SK-N-SH (cell line): ENCODE results near the gene LIPT1. TPM values are rescaled to one million over a fixed set of nuclear protein-coding genes. Genes with fewer than 3 reads are reported as not detected.
"Not testable (repeated sequence)": the region's sequence is repeated elsewhere in the genome, so short reads cannot be mapped to it uniquely, and the experiment has no call there.

Experiments
- CTCF ChIA-PET: fragments of 300-600, 350-600 bp; formaldehyde crosslinking; extraction: SDS; loops from one replicate; lab custom pipeline; 2021; lab: Yijun Ruan, JAX
- POLR2A ChIA-PET: fragments of 350-600 bp; sonication (Branson Sonifier 250); formaldehyde crosslinking; extraction: SDS; loops from one replicate; lab custom pipeline; 2020; ENCODE audit warnings: antibody characterized with exemption, inconsistent platforms; lab: Yijun Ruan, JAX
- DNase-seq: peaks from one replicate; pipeline ENCODE4 v3.0.0; 2012
- H2AFZ ChIP-seq: fragments of 200-600 bp; sonication (generic); 2 replicates; pipeline ENCODE4 v1.8.1; 2016; ENCODE audit warnings: antibody characterized with exemption, mild to moderate bottlenecking, low read depth
- H3F3A ChIP-seq: fragments of 200-600 bp; sonication (generic); replicated peaks from 2 replicates; pipeline ENCODE3; 2016; ENCODE audit warnings: antibody characterized with exemption, mild to moderate bottlenecking; ENCODE audit not compliant: insufficient read depth
- H3K27ac ChIP-seq, 2 experiments: fragments of 200-500 bp in 1 of 2; fragments of 200-600 bp in 1 of 2; sonication (Bioruptor generic) in 1 of 2; sonication (generic), shearing (Covaris generic) in 1 of 2; 2 replicates each; pipeline versions ENCODE4 v1.5.1 to v1.6.1; 2014 to 2016; ENCODE audit warnings: low read depth in 2 of 2, inconsistent platforms in 1 of 2, low read length in 1 of 2, mild to moderate bottlenecking in 1 of 2, mixed read lengths in 1 of 2
- H3K27me3 ChIP-seq: fragments of 200-600 bp; sonication (generic), shearing (Covaris generic); 2 replicates; pipeline ENCODE4 v1.6.1; 2016; ENCODE audit warnings: mixed run types; ENCODE audit not compliant: insufficient read depth
- H3K36me3 ChIP-seq, 2 experiments: fragments of 200-500 bp in 1 of 2; fragments of 200-600 bp in 1 of 2; sonication (Bioruptor generic) in 1 of 2; sonication (generic) in 1 of 2; replicated peaks in 1 of 2; 2 replicates each; pipeline versions ENCODE3 to v1.5.1; 2014 to 2016; ENCODE audit warnings: low read length in 1 of 2, mild to moderate bottlenecking in 1 of 2; ENCODE audit not compliant: insufficient read depth in 2 of 2, control insufficient read depth in 1 of 2
- H3K4me1 ChIP-seq, 2 experiments: fragments of 200-500 bp in 1 of 2; fragments of 200-600 bp in 1 of 2; sonication (Bioruptor generic) in 1 of 2; sonication (generic), shearing (Covaris generic) in 1 of 2; 2 replicates each; pipeline versions ENCODE4 v1.5.1 to v1.6.1; 2014 to 2016; ENCODE audit warnings: low read depth in 1 of 2, low read length in 1 of 2, mixed run types in 1 of 2; ENCODE audit not compliant: insufficient read depth in 2 of 2, control insufficient read depth in 1 of 2
- H3K4me2 ChIP-seq: fragments of 200-600 bp; sonication (generic), shearing (Covaris generic); 2 replicates; pipeline ENCODE4 v1.6.1; 2017; ENCODE audit warnings: mixed run types
- H3K4me3 ChIP-seq, 2 experiments: fragments of 200-500 bp in 1 of 2; fragments of 200-600 bp in 1 of 2; sonication (Bioruptor generic) in 1 of 2; sonication (generic), shearing (Covaris generic) in 1 of 2; 2 replicates each; pipeline versions ENCODE4 v1.5.1 to v1.8.1; 2014 to 2016; ENCODE audit warnings: low read depth in 2 of 2, inconsistent platforms in 1 of 2, low read length in 1 of 2, mild to moderate bottlenecking in 1 of 2, mixed read lengths in 1 of 2, moderate library complexity in 1 of 2
- H3K79me2 ChIP-seq: fragments of 200-600 bp; sonication (generic); 2 replicates; pipeline ENCODE4 v1.8.1; 2017; ENCODE audit warnings: mild to moderate bottlenecking; ENCODE audit not compliant: insufficient read depth
- H3K9ac ChIP-seq: fragments of 200-600 bp; sonication (generic); 2 replicates; pipeline ENCODE4 v1.6.1; 2017; ENCODE audit warnings: mixed run types
- H3K9me2 ChIP-seq: fragments of 200-600 bp; sonication (generic); 2 replicates; pipeline ENCODE4 v1.6.1; 2017; ENCODE audit warnings: mixed run types
- H3K9me3 ChIP-seq: fragments of 200-600 bp; sonication (generic); 2 replicates; pipeline ENCODE4 v1.6.1; 2017; ENCODE audit warnings: mixed run types, mild to moderate bottlenecking, moderate library complexity
- H4K20me1 ChIP-seq: fragments of 200-600 bp; sonication (generic); 2 replicates; pipeline ENCODE4 v1.6.1; 2017; ENCODE audit warnings: mild to moderate bottlenecking, mixed run types; ENCODE audit not compliant: insufficient read depth
- CHD2 ChIP-seq: fragments of 150-350 bp; IDR thresholded peaks from 2 replicates; pipeline ENCODE4 v1.6.1; 2018; ENCODE audit warnings: low read length; ENCODE audit not compliant: partially characterized antibody
- GATA2 ChIP-seq: sonication (generic); formaldehyde crosslinking; IDR thresholded peaks from 2 replicates; pipeline ENCODE4 v1.5.0; 2020; ENCODE audit warnings: mild to moderate bottlenecking, missing genetic modification reagents
- JUND ChIP-seq: IDR thresholded peaks from 2 replicates; pipeline ENCODE4 v1.4.0; 2012
- MEF2A ChIP-seq: IDR thresholded peaks from 2 replicates; pipeline ENCODE4 v1.4.0; 2012; ENCODE audit warnings: low read depth, borderline replicate concordance
- WGBS: methylation state at CpG from one replicate; pipeline ENCODE4 v1.1.6; 2017; ENCODE audit warnings: low lambda C conversion rate; 5-methylcytosine and 5-hydroxymethylcytosine counted together
- polyA plus RNA-seq, 3 experiments: library from polyadenylated mRNA; depleted of rRNA; stranded (reverse); fragments of >200 nt; gene quantifications; 2 replicates each; pipeline ENCODE4 v1.2.3, GENCODE V29; 2012
- TF ChIP-seq, protein P1 (sequence below): fragments of 200-600 bp; sonication (generic); IDR thresholded peaks from 2 replicates; pipeline ENCODE4 v1.6.1; 2017; ENCODE audit warnings: antibody characterized with exemption, mild to moderate bottlenecking, moderate library complexity
- TF ChIP-seq, protein P2 (sequence below): IDR thresholded peaks from 2 replicates; pipeline ENCODE4 v1.6.1; 2012; ENCODE audit warnings: mild to moderate bottlenecking, low read depth, low read length, moderate library complexity
- TF ChIP-seq, protein P3 (sequence below): fragments of 150-350 bp; IDR thresholded peaks from 2 replicates; pipeline ENCODE4 v1.6.1; 2016; ENCODE audit warnings: mild to moderate bottlenecking, low read depth, low read length
- TF ChIP-seq, protein P4 (sequence below): IDR thresholded peaks from 2 replicates; pipeline ENCODE4 v1.4.0; 2012; ENCODE audit warnings: low read depth, borderline replicate concordance

The LIPT1 gene
- polyA plus RNA-seq, 1 of the 3 experiments (the other 2 are of a cell fraction) = 5.4 TPM

GRCh38 chr2:99127981-99128380, 26.8 kb upstream of the LIPT1 start:
- CTCF ChIA-PET = interaction anchor here (1.0 to 1.3 kb wide), 2 partner anchors 8 to 13 kb away, joined by 3 read pairs; partner anchors contain the start of gene C2orf15
- Histone ChIP-seq H3K27me3 (no peaks in the 10 kb centered on the region; the same call in 1 of the 2 replicates), H3K27ac (no peak overlapping the region), H3K9me2 (no peaks in the 10 kb centered on the region), H3K9me3 (0 out of 2 replicates have a peak, but pooled peaks cover 3% of the 10 kb centered on the region), H3F3A (no peaks in the 10 kb centered on the region), H3K79me2 (no peaks in the 10 kb centered on the region), H3K4me1 (no peaks in the 10 kb centered on the region), H2AFZ (no peak overlapping the region), H4K20me1 (no peaks in the 10 kb centered on the region), H3K4me2 (no peak overlapping the region), H3K36me3 (peaks cover 0 to 6% of the 10 kb centered on the region in 2 experiments), H3K4me3 (no peak overlapping the region), H3K9ac (no peak overlapping the region)
- 88% methylated on average over 2 of the region's 2 CpGs for WGBS
- POLR2A ChIA-PET = no interaction called here
- DNase-seq = no peak
- TF ChIP-seq, protein P1, sequence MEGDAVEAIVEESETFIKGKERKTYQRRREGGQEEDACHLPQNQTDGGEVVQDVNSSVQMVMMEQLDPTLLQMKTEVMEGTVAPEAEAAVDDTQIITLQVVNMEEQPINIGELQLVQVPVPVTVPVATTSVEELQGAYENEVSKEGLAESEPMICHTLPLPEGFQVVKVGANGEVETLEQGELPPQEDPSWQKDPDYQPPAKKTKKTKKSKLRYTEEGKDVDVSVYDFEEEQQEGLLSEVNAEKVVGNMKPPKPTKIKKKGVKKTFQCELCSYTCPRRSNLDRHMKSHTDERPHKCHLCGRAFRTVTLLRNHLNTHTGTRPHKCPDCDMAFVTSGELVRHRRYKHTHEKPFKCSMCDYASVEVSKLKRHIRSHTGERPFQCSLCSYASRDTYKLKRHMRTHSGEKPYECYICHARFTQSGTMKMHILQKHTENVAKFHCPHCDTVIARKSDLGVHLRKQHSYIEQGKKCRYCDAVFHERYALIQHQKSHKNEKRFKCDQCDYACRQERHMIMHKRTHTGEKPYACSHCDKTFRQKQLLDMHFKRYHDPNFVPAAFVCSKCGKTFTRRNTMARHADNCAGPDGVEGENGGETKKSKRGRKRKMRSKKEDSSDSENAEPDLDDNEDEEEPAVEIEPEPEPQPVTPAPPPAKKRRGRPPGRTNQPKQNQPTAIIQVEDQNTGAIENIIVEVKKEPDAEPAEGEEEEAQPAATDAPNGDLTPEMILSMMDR = no peak
- TF ChIP-seq, protein P2, sequence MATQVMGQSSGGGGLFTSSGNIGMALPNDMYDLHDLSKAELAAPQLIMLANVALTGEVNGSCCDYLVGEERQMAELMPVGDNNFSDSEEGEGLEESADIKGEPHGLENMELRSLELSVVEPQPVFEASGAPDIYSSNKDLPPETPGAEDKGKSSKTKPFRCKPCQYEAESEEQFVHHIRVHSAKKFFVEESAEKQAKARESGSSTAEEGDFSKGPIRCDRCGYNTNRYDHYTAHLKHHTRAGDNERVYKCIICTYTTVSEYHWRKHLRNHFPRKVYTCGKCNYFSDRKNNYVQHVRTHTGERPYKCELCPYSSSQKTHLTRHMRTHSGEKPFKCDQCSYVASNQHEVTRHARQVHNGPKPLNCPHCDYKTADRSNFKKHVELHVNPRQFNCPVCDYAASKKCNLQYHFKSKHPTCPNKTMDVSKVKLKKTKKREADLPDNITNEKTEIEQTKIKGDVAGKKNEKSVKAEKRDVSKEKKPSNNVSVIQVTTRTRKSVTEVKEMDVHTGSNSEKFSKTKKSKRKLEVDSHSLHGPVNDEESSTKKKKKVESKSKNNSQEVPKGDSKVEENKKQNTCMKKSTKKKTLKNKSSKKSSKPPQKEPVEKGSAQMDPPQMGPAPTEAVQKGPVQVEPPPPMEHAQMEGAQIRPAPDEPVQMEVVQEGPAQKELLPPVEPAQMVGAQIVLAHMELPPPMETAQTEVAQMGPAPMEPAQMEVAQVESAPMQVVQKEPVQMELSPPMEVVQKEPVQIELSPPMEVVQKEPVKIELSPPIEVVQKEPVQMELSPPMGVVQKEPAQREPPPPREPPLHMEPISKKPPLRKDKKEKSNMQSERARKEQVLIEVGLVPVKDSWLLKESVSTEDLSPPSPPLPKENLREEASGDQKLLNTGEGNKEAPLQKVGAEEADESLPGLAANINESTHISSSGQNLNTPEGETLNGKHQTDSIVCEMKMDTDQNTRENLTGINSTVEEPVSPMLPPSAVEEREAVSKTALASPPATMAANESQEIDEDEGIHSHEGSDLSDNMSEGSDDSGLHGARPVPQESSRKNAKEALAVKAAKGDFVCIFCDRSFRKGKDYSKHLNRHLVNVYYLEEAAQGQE = no peak
- no peak for TF ChIP-seq JUND
- TF ChIP-seq CHD2 = no peak
- TF ChIP-seq GATA2 (CRISPR knock-in tag) = no peak
- TF ChIP-seq, protein P3, sequence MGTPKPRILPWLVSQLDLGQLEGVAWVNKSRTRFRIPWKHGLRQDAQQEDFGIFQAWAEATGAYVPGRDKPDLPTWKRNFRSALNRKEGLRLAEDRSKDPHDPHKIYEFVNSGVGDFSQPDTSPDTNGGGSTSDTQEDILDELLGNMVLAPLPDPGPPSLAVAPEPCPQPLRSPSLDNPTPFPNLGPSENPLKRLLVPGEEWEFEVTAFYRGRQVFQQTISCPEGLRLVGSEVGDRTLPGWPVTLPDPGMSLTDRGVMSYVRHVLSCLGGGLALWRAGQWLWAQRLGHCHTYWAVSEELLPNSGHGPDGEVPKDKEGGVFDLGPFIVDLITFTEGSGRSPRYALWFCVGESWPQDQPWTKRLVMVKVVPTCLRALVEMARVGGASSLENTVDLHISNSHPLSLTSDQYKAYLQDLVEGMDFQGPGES = no peak
- TF ChIP-seq, protein P4, sequence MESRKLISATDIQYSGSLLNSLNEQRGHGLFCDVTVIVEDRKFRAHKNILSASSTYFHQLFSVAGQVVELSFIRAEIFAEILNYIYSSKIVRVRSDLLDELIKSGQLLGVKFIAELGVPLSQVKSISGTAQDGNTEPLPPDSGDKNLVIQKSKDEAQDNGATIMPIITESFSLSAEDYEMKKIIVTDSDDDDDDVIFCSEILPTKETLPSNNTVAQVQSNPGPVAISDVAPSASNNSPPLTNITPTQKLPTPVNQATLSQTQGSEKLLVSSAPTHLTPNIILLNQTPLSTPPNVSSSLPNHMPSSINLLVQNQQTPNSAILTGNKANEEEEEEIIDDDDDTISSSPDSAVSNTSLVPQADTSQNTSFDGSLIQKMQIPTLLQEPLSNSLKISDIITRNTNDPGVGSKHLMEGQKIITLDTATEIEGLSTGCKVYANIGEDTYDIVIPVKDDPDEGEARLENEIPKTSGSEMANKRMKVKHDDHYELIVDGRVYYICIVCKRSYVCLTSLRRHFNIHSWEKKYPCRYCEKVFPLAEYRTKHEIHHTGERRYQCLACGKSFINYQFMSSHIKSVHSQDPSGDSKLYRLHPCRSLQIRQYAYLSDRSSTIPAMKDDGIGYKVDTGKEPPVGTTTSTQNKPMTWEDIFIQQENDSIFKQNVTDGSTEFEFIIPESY = no peak
- TF ChIP-seq MEF2A = no peak

- H3K27me3 ChIP-seq, H3F3A ChIP-seq, DNase-seq, H2AFZ ChIP-seq, POLR2A ChIA-PET, H3K4me3 ChIP-seq, H3K9me2 ChIP-seq, H3K9ac ChIP-seq, H3K36me3 ChIP-seq, H3K27ac ChIP-seq, CTCF ChIA-PET, H4K20me1 ChIP-seq, H3K4me2 ChIP-seq, H3K4me1 ChIP-seq, H3K79me2 ChIP-seq, H3K9me3 ChIP-seq: not testable (repeated sequence)
- 90% methylated on average over 2 of the region's 2 CpGs for WGBS
Measured at GRCh38 chr2:99135044-99135556, 19.7 kb upstream of the LIPT1 start.
